RWPE2 (cell line): ENCODE measurements around the gene ANAPC16.

Experiments
- ATAC-seq: fragments of 200-7000 bp; cut with Tn5 transposase; 3 replicates; pipeline ENCODE4 v1.9.1; 2021; ENCODE audit warnings: low read depth
- DNase-seq: peaks from one replicate; pipeline ENCODE4 v3.0.0-alpha.2; 2020; ENCODE audit warnings: low spot score
- H3K27ac ChIP-seq: fragments of 450-650 bp; 2 replicates; pipeline ENCODE4 v1.5.1; 2017; ENCODE audit warnings: mild to moderate bottlenecking; ENCODE audit not compliant: poor library complexity, severe bottlenecking
- H3K27me3 ChIP-seq: fragments of 250-450 bp; sonication (Bioruptor Pico); 2 replicates; pipeline ENCODE4 v1.5.1; 2021; ENCODE audit warnings: mild to moderate bottlenecking, moderate library complexity; ENCODE audit not compliant: insufficient read depth, poor library complexity, severe bottlenecking
- H3K36me3 ChIP-seq: fragments of 250-450 bp; sonication (Bioruptor Pico); 2 replicates; pipeline ENCODE4 v1.5.1; 2020; ENCODE audit warnings: low read depth, mild to moderate bottlenecking, moderate library complexity
- H3K4me1 ChIP-seq: fragments of 250-450 bp; sonication (Bioruptor Pico); 2 replicates; pipeline ENCODE4 v1.5.1; 2021; ENCODE audit warnings: mild to moderate bottlenecking, moderate library complexity; ENCODE audit not compliant: insufficient read depth, poor library complexity, severe bottlenecking
- H3K4me3 ChIP-seq: fragments of 250-450 bp; sonication (Bioruptor Pico); 2 replicates; pipeline ENCODE4 v1.5.1; 2021; ENCODE audit warnings: mild to moderate bottlenecking, moderate library complexity; ENCODE audit not compliant: severe bottlenecking
- H3K9me3 ChIP-seq: fragments of 250-450 bp; sonication (Bioruptor Pico); 2 replicates; pipeline ENCODE4 v1.5.1; 2021; ENCODE audit warnings: mild to moderate bottlenecking, moderate library complexity; ENCODE audit not compliant: severe bottlenecking
- CTCF ChIP-seq: fragments of 450-650 bp; IDR thresholded peaks from one replicate; pipeline ENCODE4 v1.5.1; 2017; ENCODE audit warnings: mild to moderate bottlenecking, moderate library complexity; ENCODE audit not compliant: poor library complexity, severe bottlenecking

Gene ANAPC16

GRCh38 chr10:72272689-72273409, 57.0 kb downstream of the ANAPC16 start:
- no peak for TF ChIP-seq CTCF
- peaks cover 23% of the 10 kb centered on the region for H3K4me1 ChIP-seq

GRCh38 chr10:72273410-72274212, 57.8 kb downstream of the ANAPC16 start, which contains the start of gene DDIT4:
TSS of gene DDIT4 (plus strand) at chr10:72273924. CDS start at chr10:72274217, 293 bp downstream.
- Histone ChIP-seq H3K36me3 (peaks cover 32% of the 10 kb centered on the region), H3K4me1 (peaks cover 23% of the 10 kb centered on the region), H3K27ac (peak within 1 kb of the TSS; percentile 99), H3K27me3 (no peaks in the 10 kb centered on the region), H3K9me3 (no peaks in the 10 kb centered on the region), H3K4me3 (peak within 1 kb of the TSS; percentile 80)
- no peak for TF ChIP-seq CTCF
- peak; percentile 47 for ATAC-seq
- DNase-seq = peak; percentile 99

More at GRCh38 chr10:72272689-72273409, 57.0 kb downstream of the ANAPC16 start:
- Histone ChIP-seq H3K9me3 (no peaks in the 10 kb centered on the region), H3K4me3 (peak overlapping the region; percentile 80), H3K36me3 (peaks cover 32% of the 10 kb centered on the region), H3K27ac (peak overlapping the region; percentile 99), H3K27me3 (no peaks in the 10 kb centered on the region)
- ATAC-seq (peak; percentile 3), DNase-seq (peak; percentile 91)

GRCh38 chr10:72274213-72274729, 58.5 kb downstream of the ANAPC16 start:
- ATAC-seq (no peak), DNase-seq (no peak)
- peaks cover 23% of the 10 kb centered on the region for H3K4me1 ChIP-seq
- H3K9me3 ChIP-seq = no peaks in the 10 kb centered on the region
- H3K36me3 ChIP-seq = peaks cover 32% of the 10 kb centered on the region
- H3K4me3 ChIP-seq = peak overlapping the region; percentile 80
- no peaks in the 10 kb centered on the region for H3K27me3 ChIP-seq
- no peak for TF ChIP-seq CTCF
- H3K27ac ChIP-seq = peak overlapping the region; percentile 99

- Histone ChIP-seq H3K4me3 (peak overlapping the region; percentile 80), H3K27ac (peak overlapping the region; percentile 99), H3K9me3 (no peaks in the 10 kb centered on the region), H3K27me3 (no peaks in the 10 kb centered on the region), H3K36me3 (peaks cover 32% of the 10 kb centered on the region), H3K4me1 (peaks cover 23% of the 10 kb centered on the region)
- TF ChIP-seq CTCF = peak; percentile 34
- DNase-seq = no peak
- ATAC-seq = no peak
Observed at GRCh38 chr10:72274730-72275350, 59.0 kb downstream of the ANAPC16 start.
